Measurements from ENCODE around the gene POLDIP2. TPM values are rescaled to one million over a fixed set of nuclear protein-coding genes. Genes with fewer than 3 reads are reported as not detected.
A peak's percentile ranks its signal among the peaks of the same experiment; 100 is the strongest.

The POLDIP2 gene
- total RNA-seq, 1 experiment from 2014 or later, result 200 TPM

GRCh38 chr17:28324781-28325180 lies 32.5 kb downstream of the POLDIP2 start:
- no peak for DNase-seq (ENCODE audit: low spot score)
- in situ Hi-C loops (cut with HindIII; ENCODE audit: low sequenced_read_pairs), result no loop called here

GRCh38 chr17:28324267-28324745 lies 33.0 kb downstream of the POLDIP2 start:
- DNase-seq (ENCODE audit: low spot score), result no peak
- in situ Hi-C loops (cut with HindIII; ENCODE audit: low sequenced_read_pairs), result no loop called here

- in situ Hi-C loops (cut with HindIII; ENCODE audit: low sequenced_read_pairs), result no loop called here
- no peak for DNase-seq (ENCODE audit: low spot score)
These were observed 36.9 kb downstream of the POLDIP2 start for GRCh38 chr17:28320215-28321061.

- in situ Hi-C loops (cut with HindIII; ENCODE audit: low sequenced_read_pairs), result no loop called here
- peak; percentile 34 for DNase-seq (ENCODE audit: low spot score)
These were observed 37.8 kb downstream of the POLDIP2 start for GRCh38 chr17:28319598-28319935.

GRCh38 chr17:28318759-28319597 lies 38.3 kb downstream of the POLDIP2 start, which contains the start of gene TMEM97:
Gene TMEM97, plus strand, starts transcription at chr17:28319200. Its CDS starts 40 bp downstream, at chr17:28319240.
- DNase-seq (ENCODE audit: low spot score), result peak; percentile 98
- in situ Hi-C loops (cut with HindIII; ENCODE audit: low sequenced_read_pairs), result no loop called here

GRCh38 chr17:28317966-28318758 lies 39.2 kb downstream of the POLDIP2 start:
- peak; percentile 13 for DNase-seq (ENCODE audit: low spot score)
- in situ Hi-C loops (cut with HindIII; ENCODE audit: low sequenced_read_pairs), result no loop called here

GRCh38 chr17:28317099-28317965 lies 40.0 kb downstream of the POLDIP2 start:
- in situ Hi-C loops (cut with HindIII; ENCODE audit: low sequenced_read_pairs), result no loop called here
- DNase-seq (ENCODE audit: low spot score), result no peak

GRCh38 chr17:28315846-28316705 lies 41.3 kb downstream of the POLDIP2 start:
- in situ Hi-C loops (cut with HindIII; ENCODE audit: low sequenced_read_pairs), result no loop called here
- no peak for DNase-seq (ENCODE audit: low spot score)

- in situ Hi-C loops (cut with HindIII; ENCODE audit: low sequenced_read_pairs), result no loop called here
These were observed 43.5 kb downstream of the POLDIP2 start for GRCh38 chr17:28313841-28314240.

GRCh38 chr17:28306954-28307401 lies 50.3 kb downstream of the POLDIP2 start:
- no peak for DNase-seq (ENCODE audit: low spot score)

More at GRCh38 chr17:28313841-28314240, 43.5 kb downstream of the POLDIP2 start:
- DNase-seq (ENCODE audit: low spot score), result no peak

GRCh38 chr17:28298449-28298848 lies 58.9 kb downstream of the POLDIP2 start:
- in situ Hi-C loops (cut with HindIII; ENCODE audit: low sequenced_read_pairs), result no loop called here
- no peak for DNase-seq (ENCODE audit: low spot score)

More at GRCh38 chr17:28306954-28307401, 50.3 kb downstream of the POLDIP2 start:
- in situ Hi-C loops (cut with HindIII; ENCODE audit: low sequenced_read_pairs), result no loop called here

Other genes starting within 250 kb of the POLDIP2 start
- gene TMEM97, start 38.3 kb downstream of the POLDIP2 start, total RNA-seq (2014; rRNA removed; shearing (Covaris generic)), result 69.0 and 96.3 TPM in 2 replicates
- gene IFT20, start 22.1 kb downstream of the POLDIP2 start, total RNA-seq (2014; rRNA removed; shearing (Covaris generic)), result 21.5 and 29.1 TPM in 2 replicates
- 25.3 and 27.7 TPM in 2 replicates for gene TNFAIP1, start 21.8 kb downstream of the POLDIP2 start, total RNA-seq (2014; rRNA removed; shearing (Covaris generic))
- gene SEBOX, start 7.7 kb upstream of the POLDIP2 start, total RNA-seq (2014; rRNA removed; shearing (Covaris generic)), result not detected in 2 replicates
- 12.4 and 13.1 TPM in 2 replicates for gene VTN, start 12.8 kb upstream of the POLDIP2 start, total RNA-seq (2014; rRNA removed; shearing (Covaris generic))
- 18.6 and 20.4 TPM in 2 replicates for gene SARM1, start 14.2 kb upstream of the POLDIP2 start, total RNA-seq (2014; rRNA removed; shearing (Covaris generic))
- gene SLC46A1, start 48.7 kb upstream of the POLDIP2 start, total RNA-seq (2014; rRNA removed; shearing (Covaris generic)), result 33.6 and 44.7 TPM in 2 replicates
- gene SLC13A2, start 116.1 kb upstream of the POLDIP2 start, total RNA-seq (2014; rRNA removed; shearing (Covaris generic)), result not detected in 2 replicates
- gene FOXN1, start 148.8 kb upstream of the POLDIP2 start, total RNA-seq (2014; rRNA removed; shearing (Covaris generic)), result not detected in 2 replicates
- gene UNC119, start 195.1 kb upstream of the POLDIP2 start, total RNA-seq (2014; rRNA removed; shearing (Covaris generic)), result 59.0 and 60.4 TPM in 2 replicates
- 50.8 and 64.4 TPM in 2 replicates for gene PIGS, start 214.0 kb upstream of the POLDIP2 start, total RNA-seq (2014; rRNA removed; shearing (Covaris generic))
- gene ALDOC, start 219.4 kb upstream of the POLDIP2 start, total RNA-seq (2014; rRNA removed; shearing (Covaris generic)), result 34.5 and 49.8 TPM in 2 replicates
- 78.8 and 91.2 TPM in 2 replicates for gene SPAG5, start 241.5 kb upstream of the POLDIP2 start, total RNA-seq (2014; rRNA removed; shearing (Covaris generic))